CD14-positive monocyte (primary cell): Measurements from ENCODE around the gene ATAD5. TPM values are rescaled to one million over a fixed set of nuclear protein-coding genes. Genes with fewer than 3 reads are reported as not detected.
A peak's percentile ranks its signal among the peaks of the same experiment; 100 is the strongest.

Experiments
- DNase-seq, 3 donors: peaks; one replicate each; pipeline ENCODE4 v3.0.0-alpha.2; 2011 to 2022
- H2AFZ ChIP-seq: 2 replicates; pipeline ENCODE4 v1.6.0; 2012; ENCODE audit warnings: mild to moderate bottlenecking, low read depth, low read length, inconsistent platforms; ENCODE audit not compliant: insufficient read depth, poor library complexity, severe bottlenecking
- H3K27ac ChIP-seq, 2 donors: 1 replicate in 1 of 2; 2 replicates in 1 of 2; pipeline ENCODE4 v1.5.1; 2012 to 2013; ENCODE audit warnings: low read length in 2 of 2, control low read depth in 1 of 2, inconsistent platforms in 1 of 2, low read depth in 1 of 2, mild to moderate bottlenecking in 1 of 2
- H3K27me3 ChIP-seq, 2 donors: one replicate each; pipeline versions ENCODE4 v1.6.0 to v1.6.1; 2011 to 2013; ENCODE audit warnings: low read length in 2 of 2; ENCODE audit not compliant: control insufficient read depth in 2 of 2, insufficient read depth in 2 of 2
- H3K36me3 ChIP-seq, 2 donors: replicated peaks in 1 of 2; 1 replicate in 1 of 2; 2 replicates in 1 of 2; pipeline versions ENCODE4 v1.5.1 to v1.6.1; 2012 to 2013; ENCODE audit warnings: low read length in 2 of 2, control low read depth in 1 of 2, inconsistent platforms in 1 of 2, mild to moderate bottlenecking in 1 of 2; ENCODE audit not compliant: insufficient read depth in 2 of 2, control insufficient read depth in 1 of 2
- H3K4me1 ChIP-seq, 2 donors: 1 replicate in 1 of 2; 2 replicates in 1 of 2; pipeline versions ENCODE4 v1.5.1 to v1.6.1; 2012 to 2013; ENCODE audit warnings: low read length in 2 of 2, control low read depth in 1 of 2, inconsistent platforms in 1 of 2, mild to moderate bottlenecking in 1 of 2, moderate library complexity in 1 of 2; ENCODE audit not compliant: insufficient read depth in 2 of 2, control insufficient read depth in 1 of 2
- H3K4me2 ChIP-seq: replicated peaks from 2 replicates; pipeline ENCODE3; 2012; ENCODE audit warnings: low read length, moderate library complexity, mild to moderate bottlenecking; ENCODE audit not compliant: poor library complexity, severe bottlenecking; ENCODE audit errors: extremely low read depth
- H3K4me3 ChIP-seq, 3 experiments: fragments of 200-600 bp in 1 of 3; sonication (generic) in 1 of 3; replicated peaks in 1 of 3; 1 replicate in 2 of 3; 2 replicates in 1 of 3; pipeline ENCODE4 v1.5.1; 2011 to 2013; ENCODE audit warnings: low read length in 3 of 3, mild to moderate bottlenecking in 3 of 3, control low read depth in 2 of 3, low read depth in 2 of 3, inconsistent platforms in 1 of 3, moderate library complexity in 1 of 3
- H3K79me2 ChIP-seq: 2 replicates; pipeline ENCODE4 v1.6.0; 2012; ENCODE audit warnings: mild to moderate bottlenecking, control low read depth, inconsistent platforms, low read length, moderate library complexity; ENCODE audit not compliant: insufficient read depth
- H3K9ac ChIP-seq: 2 replicates; pipeline ENCODE4 v1.6.0; 2017; ENCODE audit warnings: low read length, mild to moderate bottlenecking; ENCODE audit not compliant: insufficient read depth, poor library complexity, severe bottlenecking
- H3K9me3 ChIP-seq, 2 donors: replicated peaks in 1 of 2; 1 replicate in 1 of 2; 2 replicates in 1 of 2; pipeline versions ENCODE4 v1.5.1 to v1.6.1; 2012 to 2013; ENCODE audit warnings: low read length in 2 of 2, control low read depth in 1 of 2; ENCODE audit not compliant: control insufficient read depth in 1 of 2, insufficient read depth in 1 of 2
- H4K20me1 ChIP-seq: 2 replicates; pipeline ENCODE4 v1.6.0; 2012; ENCODE audit warnings: mild to moderate bottlenecking, low read length, control low read depth, moderate library complexity; ENCODE audit not compliant: insufficient read depth
- H3K27ac Mint-ChIP-seq, 7 donors: one replicate each; pipeline ENCODE4 v1.8.0; 2020; ENCODE audit warnings: mild to moderate bottlenecking in 7 of 7, mixed read lengths in 7 of 7, moderate library complexity in 6 of 7, inconsistent platforms in 2 of 7
- H3K27me3 Mint-ChIP-seq, 3 donors: one replicate each; pipeline ENCODE4 v1.8.0; 2021 to 2022; ENCODE audit warnings: low read depth in 3 of 3, mild to moderate bottlenecking in 3 of 3, mixed read lengths in 3 of 3, moderate library complexity in 3 of 3, inconsistent platforms in 1 of 3
- H3K36me3 Mint-ChIP-seq, 2 donors: one replicate each; pipeline ENCODE4 v1.8.0; 2020; ENCODE audit warnings: mixed read lengths in 2 of 2, inconsistent platforms in 1 of 2, mild to moderate bottlenecking in 1 of 2
- H3K4me1 Mint-ChIP-seq: one replicate; pipeline ENCODE4 v1.8.0; 2020; ENCODE audit warnings: mild to moderate bottlenecking, mixed read lengths
- H3K4me3 Mint-ChIP-seq, 2 donors: one replicate each; pipeline ENCODE4 v1.8.0; 2020; ENCODE audit warnings: mild to moderate bottlenecking in 2 of 2, mixed read lengths in 2 of 2, moderate library complexity in 1 of 2
- H3K9me3 Mint-ChIP-seq, 7 donors: one replicate each; pipeline ENCODE4 v1.8.0; 2020 to 2022; ENCODE audit warnings: mixed read lengths in 7 of 7, mild to moderate bottlenecking in 6 of 7, moderate library complexity in 6 of 7, inconsistent platforms in 2 of 7
- CTCF ChIP-seq: fragments of 200-600 bp; IDR thresholded peaks from one replicate; pipeline ENCODE4 v1.8.0; 2022; ENCODE audit warnings: antibody characterized with exemption, mild to moderate bottlenecking
- WGBS: methylation state at CpG from one replicate; pipeline ENCODE4 v1.1.5; 2013; ENCODE audit warnings: missing lambda C conversion rate; ENCODE audit not compliant: insufficient coverage; 5-methylcytosine and 5-hydroxymethylcytosine counted together
- intact Hi-C, 2 donors: fragments of 100-400 bp; cut with micrococcal nuclease; formaldehyde crosslinking; loops; one replicate each; pipeline versions ENCODE4 v1.15.0 to v1.15.1; 2023
- polyA plus RNA-seq, 3 donors: library from polyadenylated mRNA; depleted of rRNA in 1 of 3; unstranded in 2 of 3; stranded (reverse) in 1 of 3; fragments of 300-500 nt in 2 of 3; fragments of >200 nt in 1 of 3; fragmentation: Illumina TruSeq in 2 of 3; gene quantifications; 1 replicate in 2 of 3; 2 replicates in 1 of 3; pipeline ENCODE4 v1.2.3, GENCODE V29; 2012 to 2021

ATAD5 gene
- polyA plus RNA-seq, 3 donors: 0.24 to 0.57 (median 0.42) TPM

GRCh38 chr17:30819971-30820705 is 11.6 kb upstream of the ATAD5 start:
- H3K79me2 ChIP-seq: peaks cover 99% of the 10 kb centered on the region
- Mint-ChIP-seq H3K9me3 (no peaks in the 10 kb centered on the region), H3K4me3 (peak overlapping the region; percentile 68 to 87), H3K27me3 (no peaks in the 10 kb centered on the region), H3K4me1 (peaks cover 70% of the 10 kb centered on the region), H3K36me3 (peaks cover 4 to 27% of the 10 kb centered on the region in 2 donors), H3K27ac (peak overlapping the region; percentile 89 to 96 (median 94))
- H4K20me1 ChIP-seq: peaks cover 19% of the 10 kb centered on the region
- peak overlapping the region; percentile 7 to 96 (median 31) for H3K4me3 ChIP-seq
- H3K27me3 ChIP-seq: no peaks in the 10 kb centered on the region
- no peak for TF ChIP-seq CTCF
- H3K27ac ChIP-seq: peak overlapping the region; percentile 74 to 87
- H3K9me3 ChIP-seq: no peaks in the 10 kb centered on the region
- peak overlapping the region; percentile 82 for H3K4me2 ChIP-seq
- H3K9ac ChIP-seq: peak overlapping the region; percentile 45
- WGBS: 32% methylated on average over 4 of the region's 8 CpGs
- DNase-seq: peak in 1 of 3 donors; percentile 39
- intact Hi-C loops: loop anchor here in 1 of 2 donors (5.0 to 10.0 kb wide), 2 partner anchors 152 to 485 kb away; partner anchors contain the start of gene RNF135
- H2AFZ ChIP-seq: no peak overlapping the region
- peaks cover 5 to 8% of the 10 kb centered on the region in 2 donors for H3K36me3 ChIP-seq
- H3K4me1 ChIP-seq: peaks cover 72 to 81% of the 10 kb centered on the region in 2 donors

- peaks cover 19% of the 10 kb centered on the region for H4K20me1 ChIP-seq
Observed at GRCh38 chr17:30821871-30822723, 9.7 kb upstream of the ATAD5 start.

More at GRCh38 chr17:30821871-30822723, 9.7 kb upstream of the ATAD5 start:
- Mint-ChIP-seq H3K36me3 (peaks cover 3 to 19% of the 10 kb centered on the region in 2 donors), H3K27me3 (peaks cover 0 to 1% (median 0%) of the 10 kb centered on the region in 3 donors), H3K4me1 (peaks cover 58% of the 10 kb centered on the region), H3K4me3 (peak overlapping the region; percentile 98), H3K27ac (peak overlapping the region in 6 of 7 donors; percentile 71 to 94 (median 89)), H3K9me3 (no peaks in the 10 kb centered on the region)
- H3K36me3 ChIP-seq: peaks cover 0 to 1% of the 10 kb centered on the region in 2 donors
- intact Hi-C loops: loop anchor here in 1 of 2 donors (5.0 to 10.0 kb wide), 2 partner anchors 150 to 483 kb away; partner anchors contain the start of gene RNF135
- H3K27ac ChIP-seq: peak overlapping the region in 1 of 2 donors; percentile 87
- TF ChIP-seq CTCF: no peak
- 0% methylated on average over 2 of the region's 9 CpGs for WGBS
- H3K27me3 ChIP-seq: no peaks in the 10 kb centered on the region
- H3K79me2 ChIP-seq: peaks cover 80% of the 10 kb centered on the region
- peaks cover 60 to 69% of the 10 kb centered on the region in 2 donors for H3K4me1 ChIP-seq
- peak overlapping the region; percentile 82 for H3K9ac ChIP-seq
- H2AFZ ChIP-seq: no peak overlapping the region
- H3K4me2 ChIP-seq: peak overlapping the region; percentile 82
- DNase-seq: peak in 2 of 3 donors; percentile 33 to 52
- H3K4me3 ChIP-seq: peak overlapping the region; percentile 85 to 96 (median 94)
- no peaks in the 10 kb centered on the region for H3K9me3 ChIP-seq
